HG02588 (cell line): ENCODE data around the gene GABRE.
"Not testable (repeated sequence)": the region's sequence is repeated elsewhere in the genome, so short reads cannot be mapped to it uniquely, and the experiment has no call there.

Experiments
- ATAC-seq: cut with Tn5 transposase; IDR thresholded peaks from one replicate; pipeline ENCODE4 v1.9.1; 2021; ENCODE audit warnings: mild to moderate bottlenecking, moderate library complexity; ENCODE audit not compliant: unreplicated experiment

Gene GABRE

DNA sequence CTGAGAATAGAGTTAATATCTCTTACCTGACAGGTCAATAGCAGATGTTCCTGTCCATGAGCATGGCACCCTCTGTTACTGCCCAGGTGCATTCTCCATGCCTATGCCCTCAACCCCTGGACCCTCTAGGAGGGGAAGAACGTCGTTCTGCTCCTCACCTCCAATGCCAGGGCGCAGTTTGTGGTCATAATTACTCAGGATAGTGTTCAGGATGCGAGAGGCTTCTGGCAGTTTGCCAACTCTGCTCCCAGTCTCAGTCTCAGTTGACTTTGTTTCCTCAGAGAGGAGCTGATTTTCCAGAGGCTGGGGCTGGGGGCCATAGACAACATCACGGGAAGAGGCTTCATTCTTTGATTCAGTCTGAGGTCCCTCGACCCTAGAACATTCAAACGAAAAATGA is 4.4 kb downstream of the GABRE start:
- ATAC-seq, result no peak

DNA sequence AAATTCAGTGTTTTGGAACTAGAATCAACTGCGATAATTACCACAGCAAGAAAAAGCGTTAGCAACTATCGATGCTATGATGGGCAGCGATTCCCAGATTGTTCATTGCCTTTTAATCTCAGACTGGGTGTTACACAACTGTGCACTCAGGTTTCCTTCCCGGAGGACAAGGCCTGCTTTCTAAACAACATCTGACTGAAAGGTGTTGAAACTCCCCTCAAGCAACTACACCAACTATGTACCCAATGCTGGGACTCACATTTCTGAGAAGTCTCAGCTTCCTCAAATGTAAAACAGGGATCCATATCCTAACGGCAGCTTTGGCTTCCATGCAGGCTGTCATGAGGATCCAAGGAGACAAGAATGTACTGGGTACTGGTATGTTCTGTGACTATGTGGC is 8.2 kb downstream of the GABRE start:
- no peak for ATAC-seq

DNA sequence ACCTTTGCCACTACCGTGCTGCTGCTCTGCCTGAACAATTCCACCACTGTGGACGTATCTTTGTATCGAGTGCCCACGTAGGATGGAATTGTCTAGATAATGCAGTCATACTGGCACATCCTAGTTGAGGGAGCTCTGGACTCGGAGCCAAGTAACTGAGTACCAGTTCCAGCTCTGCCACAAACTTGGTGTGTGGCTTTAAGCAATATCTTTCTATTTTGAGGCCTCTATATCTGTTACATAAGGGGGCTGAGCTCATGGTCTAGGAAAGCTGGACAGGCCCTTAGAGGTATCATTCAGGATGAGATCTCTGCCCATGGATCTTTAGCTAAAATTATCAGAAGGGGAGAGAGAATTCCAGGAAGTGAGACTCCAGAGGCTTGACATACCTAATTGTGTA is 12.4 kb downstream of the GABRE start:
- no peak for ATAC-seq

DNA sequence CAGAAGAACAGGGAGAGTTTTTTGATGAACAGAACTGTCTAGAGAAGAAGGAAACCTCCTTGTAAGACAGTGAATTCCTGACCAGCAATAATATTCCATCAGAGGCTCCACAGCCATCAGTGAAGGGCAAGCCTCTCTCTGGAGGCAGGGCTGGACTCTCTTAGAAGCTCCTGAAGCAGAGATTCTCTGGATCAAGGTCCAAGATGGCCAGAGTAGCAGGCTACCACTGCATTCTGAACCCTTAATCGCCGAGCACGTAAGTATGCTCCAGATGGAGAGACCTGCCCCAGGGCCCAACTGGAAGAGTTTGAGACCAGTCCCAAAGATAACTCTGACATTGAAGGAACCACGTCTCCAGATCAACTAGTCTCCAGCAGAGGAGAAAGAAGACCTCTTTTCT is 16.4 kb downstream of the GABRE start:
- ATAC-seq, result no peak

DNA sequence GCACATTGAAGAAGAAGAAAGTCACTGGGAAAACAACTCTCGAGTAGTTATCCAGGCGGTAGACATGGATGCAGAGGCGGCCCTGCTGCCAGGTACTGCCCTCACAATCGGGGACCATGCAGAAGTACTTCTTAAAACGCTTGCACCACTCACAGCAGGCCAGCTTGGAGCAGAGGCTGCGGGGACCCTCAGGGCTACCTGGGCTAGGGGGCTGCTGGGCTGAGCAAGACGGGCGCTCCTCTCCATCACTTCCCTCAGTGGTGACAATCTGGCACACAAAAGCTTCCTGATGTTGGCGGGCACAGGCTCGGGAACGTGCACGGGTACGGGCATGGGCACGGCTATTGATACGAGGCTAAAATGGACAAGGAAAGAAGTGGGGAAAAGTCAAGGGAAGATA is 19.7 kb downstream of the GABRE start:
- ATAC-seq, result no peak

DNA sequence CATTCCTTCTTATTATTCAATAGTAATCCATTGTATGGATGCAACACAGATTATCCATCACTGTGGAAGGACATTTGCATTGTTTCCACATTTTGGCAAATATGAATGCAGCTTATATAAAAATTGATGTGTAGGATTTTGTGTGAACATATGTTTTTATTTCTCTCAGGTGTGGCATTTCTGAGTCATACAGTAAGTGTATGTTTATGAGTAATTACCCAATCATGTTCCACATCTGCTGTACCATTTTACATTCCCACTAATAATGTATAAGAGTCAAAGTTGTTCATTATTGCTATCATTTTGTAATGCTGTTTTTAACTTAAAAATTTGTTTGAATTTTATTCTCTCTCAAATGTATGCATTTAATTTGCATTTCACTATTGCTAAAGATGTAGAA is 36.3 kb downstream of the GABRE start:
- ATAC-seq, result no peak

DNA sequence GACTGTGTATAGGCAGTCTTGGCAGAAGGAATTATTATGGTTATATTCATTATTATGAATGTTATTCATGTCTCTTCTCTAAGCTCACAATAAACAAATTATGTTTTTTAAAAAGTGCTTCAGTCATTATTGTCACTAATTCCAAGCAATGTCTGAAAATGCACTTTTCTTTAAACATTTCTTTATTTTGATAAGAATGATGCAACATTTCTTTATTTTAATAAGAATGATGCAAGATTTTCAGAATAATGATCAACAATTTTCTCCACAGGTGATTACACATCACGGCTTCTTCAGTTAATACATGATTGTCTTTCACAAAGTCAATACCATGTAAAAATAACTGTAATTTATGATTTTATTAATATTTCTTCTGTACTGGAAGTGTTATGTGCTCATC is 39.1 kb downstream of the GABRE start:
- no peak for ATAC-seq

DNA sequence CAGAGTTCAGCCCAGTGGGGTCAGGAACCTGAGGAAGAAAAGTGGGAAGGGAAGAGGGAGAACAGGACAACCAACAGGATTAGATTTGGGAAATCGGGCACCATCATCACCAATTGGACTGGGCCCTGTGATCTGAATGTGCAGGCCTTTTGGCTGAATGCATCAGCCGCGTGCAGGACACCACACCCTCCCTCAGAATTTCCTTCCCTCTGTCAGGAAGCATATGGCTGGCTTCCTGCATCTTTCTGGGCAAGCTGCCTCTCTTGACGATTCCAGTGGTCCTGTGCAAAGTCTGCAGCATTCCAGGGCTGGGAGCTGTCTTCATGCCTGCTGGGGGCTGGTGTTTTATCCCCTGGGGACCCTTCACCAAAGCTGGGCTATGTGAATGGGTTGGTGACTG is 45.4 kb downstream of the GABRE start:
- ATAC-seq, result no peak

DNA sequence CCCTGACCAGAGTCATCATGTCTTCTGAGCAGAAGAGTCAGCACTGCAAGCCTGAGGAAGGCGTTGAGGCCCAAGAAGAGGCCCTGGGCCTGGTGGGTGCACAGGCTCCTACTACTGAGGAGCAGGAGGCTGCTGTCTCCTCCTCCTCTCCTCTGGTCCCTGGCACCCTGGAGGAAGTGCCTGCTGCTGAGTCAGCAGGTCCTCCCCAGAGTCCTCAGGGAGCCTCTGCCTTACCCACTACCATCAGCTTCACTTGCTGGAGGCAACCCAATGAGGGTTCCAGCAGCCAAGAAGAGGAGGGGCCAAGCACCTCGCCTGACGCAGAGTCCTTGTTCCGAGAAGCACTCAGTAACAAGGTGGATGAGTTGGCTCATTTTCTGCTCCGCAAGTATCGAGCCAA is 50.8 kb downstream of the GABRE start:
- ATAC-seq, result no peak

DNA sequence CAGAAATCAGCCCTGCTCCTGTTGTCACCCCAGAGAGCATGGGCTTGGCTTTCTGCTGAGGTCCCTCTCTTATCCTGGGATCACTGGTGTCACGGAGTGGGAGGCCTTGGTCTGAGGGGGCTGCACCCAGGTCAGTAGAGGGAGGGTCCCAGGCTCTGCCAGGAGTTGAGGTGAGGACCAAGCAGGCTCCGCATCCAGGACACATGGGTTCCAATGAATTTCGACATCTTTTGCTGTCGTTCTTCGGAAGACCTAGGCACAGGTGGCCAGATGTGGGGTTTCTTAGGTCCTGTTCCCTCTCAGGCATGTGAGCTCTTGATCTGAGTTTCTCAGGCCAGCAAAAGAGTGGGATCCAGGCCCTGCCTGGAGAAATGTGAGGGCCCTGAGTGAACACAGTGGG is 51.8 kb downstream of the GABRE start:
- ATAC-seq, result no peak

DNA sequence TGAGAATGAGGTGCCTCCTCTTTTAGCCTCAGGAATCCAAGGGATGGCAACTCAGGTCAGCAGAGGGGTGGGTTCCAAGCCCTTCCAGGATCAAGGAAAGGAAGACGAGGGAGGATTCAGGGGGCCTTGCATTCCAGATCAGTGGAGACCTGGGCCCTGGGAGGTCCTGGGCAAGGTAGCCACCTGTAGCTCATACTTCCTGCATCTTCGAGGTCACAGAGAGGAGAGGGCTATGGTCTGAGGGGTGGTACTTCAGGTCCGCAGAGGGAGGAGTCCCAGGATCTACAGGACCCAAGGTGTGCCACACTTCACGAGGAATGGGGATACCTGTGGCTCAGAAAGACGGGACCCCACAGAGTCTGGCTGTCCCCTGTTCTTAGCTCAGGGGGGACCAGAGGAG is 52.6 kb downstream of the GABRE start:
- no peak for ATAC-seq

DNA sequence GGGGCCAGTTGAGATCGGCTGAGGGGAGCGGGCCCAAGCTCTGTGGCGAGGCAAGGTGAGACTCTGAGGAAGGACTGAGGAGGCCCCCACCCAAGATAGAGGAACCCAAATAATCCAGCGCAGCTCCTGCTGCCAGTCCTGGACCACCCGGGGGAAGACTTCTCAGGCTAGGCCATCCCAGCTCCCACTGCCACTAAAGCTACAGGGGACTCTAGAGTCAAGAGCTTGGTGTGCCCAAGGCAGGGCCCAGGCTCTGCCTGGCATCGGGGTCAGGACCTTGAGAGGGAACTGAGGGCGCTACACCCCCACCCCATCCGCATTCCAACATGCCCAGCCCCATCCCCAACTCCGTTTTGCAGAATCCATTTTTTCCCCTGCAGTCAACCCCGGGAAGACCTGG is 53.2 kb downstream of the GABRE start:
- no peak for ATAC-seq

DNA sequence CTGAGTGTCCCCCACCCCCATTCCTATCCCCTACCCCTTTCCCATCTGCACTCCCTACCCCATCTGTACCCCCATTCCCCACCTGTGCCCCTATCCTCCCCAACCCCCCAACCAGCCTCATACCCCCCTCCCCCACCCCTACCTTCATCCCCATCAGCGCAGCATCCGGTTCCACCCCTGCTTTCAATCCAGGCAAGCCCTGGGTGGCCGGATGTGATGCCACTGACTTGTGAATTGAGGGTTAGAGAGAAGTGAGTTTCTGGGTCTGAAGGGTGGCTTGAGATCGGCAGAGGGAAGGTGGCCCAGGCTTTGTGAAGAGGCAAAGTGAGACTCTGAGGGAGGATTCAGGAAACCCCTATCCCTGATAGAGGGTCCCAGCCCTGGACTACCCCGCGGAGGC is 53.9 kb downstream of the GABRE start:
- ATAC-seq, result no peak

DNA sequence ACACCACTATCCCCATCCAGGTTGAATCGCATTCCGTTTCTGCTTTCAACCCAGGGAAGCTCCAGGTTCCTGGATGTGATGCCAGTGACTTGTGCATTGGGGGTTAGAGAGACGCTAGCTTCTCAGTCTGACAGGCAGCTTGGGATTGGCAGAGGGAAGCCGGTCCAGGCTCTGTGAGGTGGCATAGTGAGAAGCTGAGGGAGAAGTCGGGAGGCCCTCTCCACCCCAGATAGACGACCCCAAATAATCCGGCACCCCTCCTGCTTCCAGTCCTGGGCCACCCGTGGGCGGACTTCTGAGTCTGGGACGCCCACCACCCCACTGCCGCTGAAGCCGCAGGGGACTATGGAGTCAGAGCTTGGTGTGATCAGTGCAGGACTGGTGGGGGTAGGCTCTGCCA is 54.4 kb downstream of the GABRE start:
- ATAC-seq, result no peak

DNA sequence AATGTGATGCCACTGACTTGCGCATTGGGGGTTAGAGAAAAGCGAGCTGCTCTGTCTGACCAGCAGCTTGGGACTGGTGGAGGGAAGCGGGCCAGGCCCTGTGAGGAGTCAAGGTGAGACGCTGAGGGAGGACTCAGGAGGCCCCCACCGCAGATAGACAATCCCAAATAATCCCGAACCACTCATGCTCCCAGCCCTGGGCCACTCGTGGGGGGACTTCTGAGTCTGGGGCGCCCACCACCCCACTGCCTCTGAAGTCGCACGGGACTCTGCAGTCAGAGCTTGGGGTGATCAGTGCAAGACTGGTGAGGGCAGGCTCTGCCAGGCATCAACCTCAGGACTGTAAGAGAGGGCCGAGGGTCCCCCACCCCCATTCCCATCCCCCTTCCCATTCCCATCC is 54.9 kb downstream of the GABRE start:
- no peak for ATAC-seq

DNA sequence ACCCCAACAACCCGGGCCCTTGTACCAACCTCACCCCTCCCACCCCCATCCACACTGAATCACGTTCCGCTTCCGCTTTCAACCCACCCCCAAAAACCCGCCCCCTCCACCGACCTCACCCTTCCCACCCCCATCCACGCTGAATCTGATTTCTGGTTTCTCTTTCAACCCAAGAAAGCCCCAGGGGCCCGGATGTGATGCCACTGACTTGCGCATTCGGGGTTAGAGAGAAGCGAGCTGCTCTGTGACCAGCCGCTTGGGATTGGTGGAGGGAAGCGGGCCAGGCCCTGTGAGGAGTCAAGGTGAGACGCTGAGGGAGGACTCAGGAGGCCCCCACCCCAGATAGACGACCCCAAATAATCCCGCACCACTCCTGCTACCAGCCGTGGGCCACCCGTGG is 55.7 kb downstream of the GABRE start:
- not testable (repeated sequence) for ATAC-seq

DNA sequence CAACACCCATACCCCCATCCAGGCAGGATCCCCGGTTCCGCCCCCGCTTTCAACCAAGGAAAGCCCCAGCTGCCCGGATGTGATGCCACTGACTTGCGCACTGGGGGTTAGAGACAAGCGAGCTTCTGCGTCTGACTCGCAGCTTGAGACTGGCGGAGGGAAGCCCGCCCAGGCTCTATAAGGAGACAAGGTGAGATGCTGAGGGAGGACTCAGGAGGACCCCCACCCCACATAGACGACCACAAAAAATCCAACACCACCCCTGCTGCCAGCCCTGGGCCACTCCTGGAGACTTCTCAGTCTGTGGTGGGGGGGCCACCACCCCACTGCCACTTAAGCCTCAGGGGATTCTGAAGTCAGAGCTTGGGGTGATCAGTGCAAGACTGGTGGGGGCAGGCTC is 61.7 kb downstream of the GABRE start, which contains the start of gene MAGEA4:
Gene MAGEA4 (plus strand): TSS at position 110 of the 400 bp plus-strand sequence. CDS start 10,776 bp downstream, outside the sequence.
- no peak for ATAC-seq

DNA sequence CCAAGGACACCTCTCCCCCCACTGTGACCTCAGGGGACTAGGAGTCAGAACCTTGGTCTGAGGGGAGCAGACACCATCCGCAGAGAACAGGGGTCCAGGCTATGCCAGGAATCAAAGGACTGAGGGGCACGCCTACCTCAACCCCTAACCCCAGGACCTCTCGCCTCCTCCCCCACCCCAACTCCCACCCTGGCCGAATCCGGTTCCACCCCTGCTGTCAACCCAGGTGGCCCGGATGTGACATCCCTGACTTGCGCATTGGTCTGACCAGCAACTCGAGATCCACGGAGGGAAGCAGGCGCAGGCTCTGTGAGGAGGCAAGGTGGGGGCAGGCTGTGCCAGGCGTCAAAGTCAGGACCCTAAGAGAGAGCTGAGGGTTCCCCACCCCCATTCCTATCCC is 62.3 kb downstream of the GABRE start:
- ATAC-seq, result no peak

DNA sequence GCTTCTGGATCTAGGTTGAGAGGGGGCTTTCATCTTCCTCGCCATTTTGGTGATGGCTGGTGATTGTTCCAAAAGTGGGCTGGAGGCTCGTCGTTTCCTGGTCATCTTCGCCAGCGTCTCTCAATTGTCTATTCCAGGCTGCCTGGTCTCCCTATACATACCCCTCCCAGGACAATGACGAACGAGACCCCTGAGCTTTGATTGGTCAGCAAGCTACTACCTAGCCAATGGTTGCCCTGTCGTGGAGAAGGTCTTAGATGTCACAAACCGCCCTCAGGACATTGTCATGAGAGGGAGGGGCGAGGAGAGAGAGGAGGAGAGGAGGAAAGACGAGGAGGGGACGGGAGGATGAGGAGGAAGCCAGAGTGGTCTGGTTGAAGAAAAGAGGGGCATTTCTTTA is 69.5 kb downstream of the GABRE start:
- no peak for ATAC-seq
